Right ventricle myocardium inferior (tissue), 1 donor: Measurements from ENCODE around the gene KIAA0232. TPM values are rescaled to one million over a fixed set of nuclear protein-coding genes. Genes with fewer than 3 reads are reported as not detected.

Source experiments
- ATAC-seq: fragments of 200-7000 bp; cut with Tn5 transposase; one replicate; pipeline ENCODE4 v1.9.1; 2020; ENCODE audit warnings: mild to moderate bottlenecking, moderate library complexity
- DNase-seq: peaks from one replicate; pipeline ENCODE4 v3.0.0; 2021; ENCODE audit errors: missing footprints
- intact Hi-C: fragments of 100-400 bp; cut with DNase I; formaldehyde crosslinking; loops from one replicate; pipeline ENCODE4 v1.11.0; 2022
- long read RNA-seq: library from polyadenylated mRNA; unstranded; transcript quantifications from one replicate; pipeline ENCODE4 v2.0.0, GENCODE V29; 2021
- total RNA-seq: library from RNA; stranded (reverse); fragmentation: NEBNext Ultra II Directional; extraction: Animal tissue kit (Norgen Biotek cat#: 25700); gene quantifications from one replicate; pipeline ENCODE4 v1.2.1, GENCODE V29; 2021
- donor health status: DM: no; HTN: yes; CAD: no; lungs with severe emphysema.

Gene KIAA0232
- total RNA-seq = 72.1 TPM
- long read RNA-seq, full-length matches to known transcripts = 3 of 11 reads
- long read RNA-seq, partial matches to known transcripts = 8 of 11 reads
- long read RNA-seq, other reads (novel, unspliced or antisense) = 0 of 11 reads

DNA sequence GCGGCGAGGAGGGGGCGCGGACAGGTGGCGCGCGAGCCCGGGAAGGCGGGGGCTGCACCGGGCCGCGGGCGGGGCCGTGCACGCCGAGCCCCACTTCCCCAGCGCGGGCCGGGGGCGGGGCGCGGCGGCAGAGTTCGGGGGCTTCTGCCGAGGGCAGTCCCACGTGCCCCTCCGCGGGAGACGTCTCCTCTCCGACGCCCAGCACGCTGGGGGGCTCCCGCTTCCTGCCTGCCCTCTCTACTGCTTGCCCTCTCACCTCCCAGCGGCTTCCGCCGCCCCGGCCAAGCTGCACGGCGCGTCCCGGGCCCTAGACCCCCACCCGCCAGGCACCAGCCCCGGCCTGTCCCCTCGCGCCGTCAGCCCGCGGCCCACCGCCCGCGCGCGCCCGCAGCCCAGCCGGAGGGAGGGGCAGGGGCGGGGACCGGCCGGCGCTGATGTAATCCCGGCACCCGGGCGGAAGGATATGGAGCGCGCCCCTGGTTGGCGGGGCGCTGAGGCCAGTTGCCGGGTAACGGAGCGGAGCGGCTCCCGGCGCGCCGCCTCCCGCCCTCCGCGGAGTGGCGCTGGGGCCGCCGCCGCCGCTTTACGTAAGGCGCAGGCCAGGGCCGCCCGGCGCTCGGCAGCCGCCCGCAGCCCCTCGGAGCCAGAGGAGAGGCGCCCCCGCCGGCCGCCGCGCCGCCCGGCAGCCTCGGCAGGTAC is at the start of gene KIAA0232:
TSS of gene KIAA0232 (plus strand) at position 581 of the 699 bp plus-strand sequence. CDS start 41,727 bp downstream, outside the sequence.
- peak; percentile 97 for DNase-seq
- intact Hi-C loops = loop anchor here (2.0 to 5.0 kb wide), 4 partner anchors 61 to 205 kb away; no protein-coding TSS in a partner anchor

DNA sequence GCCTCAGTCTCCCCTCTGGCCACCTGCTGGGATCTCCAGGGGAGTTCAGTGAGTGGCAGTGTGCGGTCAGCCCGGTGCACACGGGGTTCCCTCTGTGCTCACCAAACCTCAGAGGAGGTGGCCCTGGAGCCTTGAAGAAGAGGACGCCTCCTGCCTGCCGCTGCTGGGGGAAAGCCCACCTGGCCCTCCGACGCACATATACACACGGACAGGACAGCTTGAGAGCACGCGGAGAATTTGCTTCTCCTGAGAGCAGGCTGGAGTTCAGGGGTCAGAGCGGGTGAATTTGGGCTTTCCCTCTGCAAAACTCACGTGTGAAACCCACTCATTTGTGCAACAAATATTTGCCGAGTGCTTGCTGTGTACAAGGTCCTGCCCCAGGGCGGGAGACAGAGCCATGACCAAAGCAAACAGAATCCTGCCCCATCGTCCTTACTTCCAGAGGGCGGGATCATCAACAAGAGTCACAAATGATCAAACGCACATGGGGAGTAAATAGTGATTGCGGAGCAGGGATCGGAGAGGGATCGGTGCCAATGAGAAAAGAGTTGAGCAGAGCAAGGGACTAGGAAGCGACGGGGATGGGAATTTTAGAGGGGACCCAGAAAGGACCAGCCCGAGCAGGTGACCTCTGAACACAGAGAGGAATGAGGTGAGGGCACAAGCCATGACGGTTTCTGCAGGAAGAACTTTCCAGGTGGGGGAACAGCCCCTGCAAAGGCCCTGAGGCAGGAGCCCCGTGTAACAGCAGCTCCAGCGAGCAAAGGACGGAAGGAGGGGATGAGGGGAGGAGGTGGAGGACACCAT is 49.0 kb upstream of the KIAA0232 start:
- intact Hi-C loops = no loop called here
- no peak for DNase-seq
- no peak for ATAC-seq

More for the DNA sequence above, at the start of gene KIAA0232:
- ATAC-seq = peak; percentile 80

- no peak for DNase-seq
- intact Hi-C loops = no loop called here
- ATAC-seq = no peak
These were observed 48.3 kb upstream of the KIAA0232 start for GRCh38 chr4:6734165-6734786.

- no peak for DNase-seq
- intact Hi-C loops = no loop called here
- ATAC-seq = no peak
These were observed 42.6 kb upstream of the KIAA0232 start for GRCh38 chr4:6739920-6740319.

- DNase-seq (no peak), ATAC-seq (no peak)
- intact Hi-C loops = no loop called here
These were observed 42.2 kb upstream of the KIAA0232 start for GRCh38 chr4:6740347-6740746.

DNA sequence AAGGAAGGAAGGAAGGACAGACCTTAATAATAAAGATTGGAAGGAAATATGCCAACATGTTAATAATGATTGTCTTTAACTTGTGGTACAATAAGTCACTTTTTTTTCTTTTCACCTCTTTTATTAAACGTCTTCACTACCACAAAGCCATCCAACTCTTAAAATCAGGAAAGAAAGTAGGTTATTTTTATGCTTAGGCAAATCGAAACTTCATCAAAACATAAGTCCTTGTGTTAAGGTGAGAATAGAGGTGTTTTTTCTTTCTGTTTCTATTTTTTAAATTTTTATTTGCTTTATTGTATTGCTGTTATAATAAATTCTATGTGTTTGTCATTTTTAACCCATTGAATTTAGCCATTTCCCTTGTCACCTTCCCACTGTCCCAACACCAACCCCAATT is 40.0 kb upstream of the KIAA0232 start:
- no peak for DNase-seq
- no peak for ATAC-seq
- intact Hi-C loops = no loop called here

DNA sequence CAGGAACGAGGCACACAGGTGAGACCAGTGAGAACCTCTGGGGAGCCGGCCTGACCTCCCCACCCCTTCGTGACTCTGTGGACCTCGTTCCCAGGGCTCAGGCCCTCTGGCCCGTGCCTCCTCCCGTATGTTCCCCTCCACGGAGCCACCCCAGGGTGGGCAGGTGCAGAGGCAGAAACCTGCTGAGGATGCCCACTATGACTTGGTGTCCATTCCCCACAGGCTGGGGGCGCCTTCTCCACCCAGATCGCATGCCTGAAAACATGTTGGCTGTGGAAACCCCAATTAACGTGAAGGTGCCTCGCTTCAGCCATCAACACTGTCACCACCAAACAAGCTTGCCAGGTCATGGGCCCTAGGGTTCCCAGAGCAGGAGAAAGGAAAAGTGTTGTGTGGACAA is 39.5 kb upstream of the KIAA0232 start:
- ATAC-seq (no peak), DNase-seq (no peak)
- intact Hi-C loops = no loop called here

DNA sequence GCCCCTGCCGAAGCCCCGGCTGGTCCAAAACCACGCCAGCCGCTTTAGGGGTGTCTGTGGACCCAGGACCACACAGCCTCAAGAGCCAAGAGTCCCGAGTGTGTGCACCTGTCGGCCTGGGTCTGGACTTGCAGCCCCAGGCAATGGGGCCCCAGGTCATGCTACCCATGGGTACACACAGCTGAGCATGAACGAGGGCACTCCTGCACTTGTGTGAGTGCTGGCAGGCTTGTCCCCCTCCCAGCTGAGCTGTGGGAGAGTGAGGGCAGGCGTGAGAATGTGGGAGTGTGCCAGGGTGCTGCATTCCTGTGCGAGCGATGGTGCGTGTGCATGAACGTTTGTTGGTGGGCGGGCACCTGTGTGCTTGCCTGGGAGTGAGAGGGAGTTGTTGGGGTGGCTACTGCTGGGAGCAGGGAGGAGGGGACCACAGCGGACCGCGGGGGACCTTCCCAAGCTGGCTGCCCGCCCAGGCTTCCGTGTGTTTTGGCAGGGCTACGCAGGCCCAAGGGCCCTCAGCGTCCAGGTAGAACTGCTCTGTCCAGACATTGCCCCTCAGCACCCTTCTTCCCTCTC is 35.7 kb upstream of the KIAA0232 start:
- intact Hi-C loops = no loop called here
- DNase-seq = no peak
- peak; percentile 45 for ATAC-seq

- peak; percentile 61 for ATAC-seq
- intact Hi-C loops = no loop called here
- no peak for DNase-seq
These were observed 35.1 kb upstream of the KIAA0232 start for GRCh38 chr4:6747294-6748051.

DNA sequence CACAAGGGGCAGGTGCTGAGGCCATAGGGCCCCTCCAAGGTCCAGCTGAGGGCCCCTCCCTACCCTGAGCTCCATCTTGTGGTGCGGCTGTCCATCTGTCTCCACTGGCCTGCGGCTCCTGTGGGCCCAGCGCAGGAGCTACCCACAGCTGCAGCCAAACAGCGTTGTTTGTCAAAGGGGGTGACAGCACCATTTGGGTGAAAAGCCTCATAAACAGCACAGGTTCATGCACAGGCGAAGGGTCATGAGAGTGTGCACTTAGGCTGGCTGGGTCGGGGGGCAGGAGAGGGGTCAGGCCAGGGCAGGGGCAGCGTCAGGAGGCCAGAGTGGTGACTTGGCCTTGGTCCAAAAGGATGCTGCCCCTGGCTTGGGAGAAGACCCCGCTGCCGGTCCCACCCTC is 34.2 kb upstream of the KIAA0232 start:
- intact Hi-C loops = no loop called here
- DNase-seq (no peak), ATAC-seq (no peak)

DNA sequence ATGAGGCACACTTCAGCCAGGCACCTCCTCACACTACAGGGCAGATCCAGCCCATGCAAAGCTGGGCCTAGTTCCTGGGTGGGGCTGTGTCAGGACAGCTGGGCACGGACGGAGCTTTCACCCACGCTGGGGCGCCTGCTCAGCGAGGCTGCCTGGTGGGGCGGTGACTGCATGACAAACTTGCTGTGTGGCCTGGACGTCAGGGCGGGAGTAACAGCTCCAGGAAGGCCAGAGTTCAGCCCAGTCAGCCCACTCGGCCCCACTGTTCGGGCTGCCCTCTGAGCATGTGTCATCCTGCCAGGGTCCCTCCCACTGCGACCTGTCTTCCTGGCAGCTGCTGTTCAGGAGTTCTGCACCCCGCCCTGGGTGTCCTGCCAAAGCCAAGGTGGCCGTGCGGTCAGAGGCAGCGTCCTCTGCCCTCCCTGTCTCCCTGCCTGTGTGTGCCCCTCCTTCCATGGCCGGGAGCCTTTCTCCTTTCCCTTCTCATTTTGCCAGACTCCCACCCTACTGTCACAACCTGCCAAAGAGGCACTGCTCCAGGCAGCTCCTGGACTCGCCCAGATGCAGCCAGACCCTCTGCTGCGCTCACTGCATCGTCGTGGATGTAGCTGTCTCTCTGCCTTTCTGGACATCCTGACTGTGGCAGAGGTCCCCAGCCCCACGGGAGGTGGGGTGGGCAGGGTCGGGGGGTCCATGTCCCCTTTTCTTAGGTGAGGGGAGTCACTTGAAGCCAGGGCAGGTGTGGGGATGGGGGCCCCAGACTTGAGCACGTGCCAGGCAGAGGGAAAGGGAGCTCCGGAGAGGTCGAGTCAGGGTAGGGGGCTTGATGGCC is 33.0 kb upstream of the KIAA0232 start:
- intact Hi-C loops = no loop called here
- peak; percentile 84 for DNase-seq
- peak; percentile 65 for ATAC-seq

DNA sequence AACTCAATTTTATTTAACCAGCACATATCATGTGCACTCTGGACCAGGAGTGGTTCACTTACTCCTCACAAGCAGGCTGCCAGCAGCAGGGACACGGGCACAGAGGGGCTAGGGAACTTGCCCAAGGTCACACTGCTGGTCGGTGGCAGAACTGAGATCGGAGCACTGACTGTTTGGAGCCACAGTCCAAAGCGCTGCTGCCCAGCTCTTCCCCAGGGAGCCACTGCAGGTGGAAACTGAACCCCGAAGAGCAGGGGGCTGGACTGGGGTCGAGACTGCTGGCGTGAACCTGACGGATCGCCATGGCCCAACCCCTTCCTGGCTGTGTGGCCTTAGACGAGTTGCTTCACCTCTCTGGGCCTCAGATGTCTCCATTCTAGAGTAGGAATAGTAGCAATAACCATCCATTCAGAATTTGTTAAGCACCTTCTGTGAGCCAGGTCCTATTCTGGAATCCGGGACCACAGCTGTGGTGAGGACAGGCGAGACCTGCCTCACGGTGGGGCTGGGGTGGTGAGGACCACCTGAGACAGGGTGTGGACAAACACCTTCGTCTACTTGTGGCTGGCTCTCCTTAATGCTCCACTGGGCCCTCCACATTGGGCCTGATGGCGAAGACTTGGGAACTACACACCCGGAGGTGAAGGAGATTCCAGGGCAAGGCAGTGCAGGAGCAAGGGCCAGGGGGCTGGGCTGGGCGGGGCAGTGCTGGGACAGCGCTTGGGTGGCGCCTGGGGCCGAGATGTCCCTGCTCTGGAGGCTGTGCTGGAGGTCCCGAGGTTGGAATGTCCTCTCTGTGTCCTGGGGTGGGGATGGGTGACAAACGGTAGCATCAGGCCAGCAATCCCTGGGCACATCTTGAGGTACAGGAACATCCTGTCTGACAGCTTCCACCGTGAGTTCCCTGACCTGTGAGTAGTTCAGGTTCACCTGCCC is 32.0 kb upstream of the KIAA0232 start:
- intact Hi-C loops = no loop called here
- DNase-seq (no peak), ATAC-seq (no peak)

DNA sequence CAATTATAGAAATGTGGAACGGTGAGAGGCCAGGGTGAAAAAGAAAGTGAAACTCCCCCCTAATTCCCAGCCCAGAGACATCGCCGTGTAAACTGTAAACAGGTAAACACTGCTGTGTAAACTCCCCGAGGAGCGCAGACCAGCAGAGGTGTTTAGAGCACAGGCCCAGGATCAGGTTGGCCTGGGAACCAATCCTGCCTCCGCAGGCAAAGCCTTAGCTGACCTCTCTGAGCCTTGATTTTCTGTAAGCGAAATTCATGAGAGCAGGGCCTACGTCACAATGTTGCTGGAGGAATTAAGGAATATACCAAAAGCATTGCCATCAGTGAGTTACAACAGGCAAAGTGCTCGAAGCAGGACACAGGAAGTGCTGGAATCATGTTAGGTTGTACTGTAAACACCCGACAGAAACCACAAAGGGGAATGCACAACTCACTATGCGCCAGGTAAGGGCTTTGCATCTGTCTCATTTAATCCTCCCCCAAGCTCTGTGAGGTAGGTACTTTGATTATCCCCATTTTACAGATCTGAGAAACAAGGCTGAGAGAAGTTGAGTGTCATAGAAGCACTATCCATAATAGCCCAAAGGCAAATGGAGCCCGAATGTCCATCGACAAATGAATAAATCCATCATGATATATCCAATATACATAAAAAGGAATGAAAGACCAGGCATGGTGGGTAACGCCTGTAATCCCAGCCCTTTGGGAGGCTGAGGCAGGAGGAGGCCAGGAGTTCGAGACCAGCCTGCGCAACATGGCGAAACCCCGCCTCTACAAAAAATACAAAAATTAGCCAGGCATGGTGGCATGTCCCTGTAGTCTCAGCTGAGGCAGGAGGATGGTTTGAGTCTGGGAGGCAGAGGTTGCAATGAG is 30.7 kb upstream of the KIAA0232 start:
- no peak for ATAC-seq
- DNase-seq = no peak
- intact Hi-C loops = no loop called here

GRCh38 chr4:6752486-6752829 is 30.1 kb upstream of the KIAA0232 start:
- DNase-seq = no peak
- intact Hi-C loops = no loop called here
- ATAC-seq = no peak

- intact Hi-C loops = no loop called here
- no peak for ATAC-seq
- DNase-seq = no peak
These were observed 29.4 kb upstream of the KIAA0232 start for GRCh38 chr4:6753103-6753560.

DNA sequence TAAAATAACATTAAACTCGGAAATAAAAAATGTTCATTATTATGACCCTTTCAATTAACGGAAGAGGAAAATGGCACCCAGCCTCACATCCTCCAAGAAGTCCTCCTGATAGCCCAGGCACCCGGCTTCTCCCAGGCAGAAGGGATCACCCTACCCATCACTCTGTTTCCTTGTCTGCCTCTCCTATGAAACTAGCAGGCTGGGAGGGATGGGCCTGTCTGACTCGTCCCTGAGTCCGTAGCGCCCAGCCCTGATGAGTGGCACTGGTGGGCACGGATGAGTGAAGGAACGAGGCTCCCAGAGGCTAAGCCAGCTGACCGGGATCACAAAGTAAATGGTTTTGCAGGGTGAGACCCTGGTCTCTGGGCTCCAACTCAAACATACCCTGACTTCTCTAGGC is 28.6 kb upstream of the KIAA0232 start:
- no peak for ATAC-seq
- intact Hi-C loops = no loop called here
- no peak for DNase-seq
